HG03439 (cell line): Measurements from ENCODE around the gene SLC26A11.
"Not testable (repeated sequence)": the region's sequence is repeated elsewhere in the genome, so short reads cannot be mapped to it uniquely, and the experiment has no call there.

Source experiments
- ATAC-seq: cut with Tn5 transposase; IDR thresholded peaks from one replicate; pipeline ENCODE4 v1.9.1; 2021; ENCODE audit warnings: mild to moderate bottlenecking, moderate library complexity; ENCODE audit not compliant: unreplicated experiment

Gene SLC26A11

GRCh38 chr17:80299350-80300100, 79.3 kb downstream of the SLC26A11 start:
- ATAC-seq = not testable (repeated sequence)

DNA sequence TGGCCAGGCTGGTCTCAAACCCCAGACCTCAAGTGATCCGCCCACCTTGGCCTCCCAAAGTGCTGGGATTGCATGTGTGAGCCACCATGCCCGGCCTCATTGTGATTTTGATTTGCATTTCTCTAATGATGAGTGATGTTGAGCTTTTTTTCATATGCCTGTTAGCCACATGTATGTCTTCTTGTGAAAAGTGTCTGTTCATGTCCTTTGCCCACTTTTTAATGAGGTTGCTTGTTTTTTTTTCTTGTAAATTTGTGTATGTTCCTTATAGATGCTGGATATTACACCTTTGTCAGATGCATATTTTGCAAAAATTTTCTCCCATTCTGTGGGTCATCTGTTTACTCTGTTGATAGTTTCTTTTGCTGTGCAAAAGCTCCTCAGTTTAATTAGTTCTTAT, 80.5 kb downstream of the SLC26A11 start:
- ATAC-seq = not testable (repeated sequence)
